ENCODE data around the gene SACM1L.

The SACM1L gene

DNA sequence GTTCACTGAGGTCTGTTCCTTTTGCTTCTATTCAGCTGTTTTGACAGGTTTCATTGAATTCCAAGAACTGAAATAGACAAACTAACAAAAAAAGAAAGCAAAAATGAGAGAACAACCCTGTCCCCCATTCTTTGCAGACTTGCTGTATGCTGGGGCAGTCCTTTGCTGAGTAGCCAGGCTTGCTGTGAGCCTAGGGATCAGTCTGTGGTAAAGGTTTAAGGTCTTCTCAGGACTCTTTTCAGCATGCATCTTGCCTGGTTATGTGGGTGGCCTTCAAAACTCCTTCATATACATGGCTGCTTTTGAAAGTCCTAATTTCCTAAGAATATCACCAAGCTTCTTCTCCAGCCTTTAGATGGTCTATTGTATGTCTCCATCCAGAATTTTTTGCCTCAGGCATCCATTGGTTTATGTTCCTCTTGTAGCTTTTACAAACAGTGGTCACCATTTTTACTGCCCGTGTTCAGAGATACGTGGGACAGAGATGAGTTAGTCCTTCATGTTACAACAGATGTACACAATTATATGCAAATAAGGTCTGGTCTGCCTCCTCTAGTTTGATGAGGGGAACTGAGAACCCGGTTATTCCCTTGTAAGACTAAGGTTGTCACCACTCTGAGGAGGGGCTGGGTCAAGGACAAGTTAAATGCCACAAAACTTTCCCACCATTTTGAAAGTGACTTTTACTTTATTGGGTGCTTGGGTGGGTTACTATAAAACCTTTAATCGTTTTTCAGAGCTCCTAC, 41.4 kb downstream of the SACM1L start:
- H3K23ac ChIP-seq (ENCODE audit: low read depth, low read length, poor library complexity), result no peak overlapping the region
- no peak overlapping the region for H2BK5ac ChIP-seq (ENCODE audit: low read length)
- no peak overlapping the region for H3K14ac ChIP-seq (ENCODE audit: low read length)
- H3K9me3 ChIP-seq (replicated peaks in 1 of 2; ENCODE audit: control insufficient read depth in 2 of 2, insufficient read depth in 1 of 2, low read depth in 1 of 2, low read length in 2 of 2), result no peaks in the 10 kb centered on the region
- H4K8ac ChIP-seq (ENCODE audit: low read depth, low read length), result no peak overlapping the region
- H3K79me1 ChIP-seq (ENCODE audit: low read depth, low read length), result no peaks in the 10 kb centered on the region
- H3K18ac ChIP-seq (ENCODE audit: low read length), result no peak overlapping the region
- no peak overlapping the region for H2AFZ ChIP-seq (ENCODE audit: low read length)
- H4K91ac ChIP-seq (ENCODE audit: low read depth, low read length, poor library complexity), result no peak overlapping the region
- no peak overlapping the region for H2BK12ac ChIP-seq (ENCODE audit: low read length)
- no peak overlapping the region for H2BK15ac ChIP-seq (ENCODE audit: low read length)
- no peak overlapping the region for H3K9ac ChIP-seq (ENCODE audit: low read depth, low read length, poor library complexity)
- no peak overlapping the region for H2BK120ac ChIP-seq (ENCODE audit: low read depth, low read length)
- no peak overlapping the region for H3K4me3 ChIP-seq (ENCODE audit: low read length in 2 of 2)
- H3K4me1 ChIP-seq (ENCODE audit: control insufficient read depth in 2 of 2, insufficient read depth in 1 of 2, low read depth in 1 of 2, low read length in 2 of 2), result no peaks in the 10 kb centered on the region
- no peak for DNase-seq (ENCODE audit: low spot score)
- peaks cover 8 to 84% of the 10 kb centered on the region in 2 donors for H3K36me3 ChIP-seq (replicated peaks in 1 of 2; ENCODE audit: control insufficient read depth in 2 of 2, insufficient read depth in 2 of 2, low read length in 2 of 2)
- H2AK5ac ChIP-seq (ENCODE audit: low read depth, low read length), result no peak overlapping the region
- no peak overlapping the region for H3K27ac ChIP-seq (replicated peaks; ENCODE audit: low read length)
- H3K4me2 ChIP-seq (ENCODE audit: insufficient read depth, low read length, poor library complexity, severe bottlenecking), result no peak overlapping the region
- no CpG with 5 or more reads among the region's 4 CpGs for WGBS, 2 donors (ENCODE audit: extremely low coverage in 2 of 2, insufficient read length in 2 of 2, insufficient replicate concordance in 1 of 2)
- no peak overlapping the region for H3K4ac ChIP-seq (ENCODE audit: low read length)
- H3K27me3 ChIP-seq (ENCODE audit: control insufficient read depth in 3 of 3, insufficient read depth in 3 of 3, low read depth in 1 of 3, low read length in 3 of 3), result no peaks in the 10 kb centered on the region

GRCh38 chr3:45736707-45737106, 47.5 kb downstream of the SACM1L start:
- no peak for DNase-seq (ENCODE audit: low spot score)
- Histone ChIP-seq H3K36me3 (replicated peaks in 1 of 2; ENCODE audit: control insufficient read depth in 2 of 2, insufficient read depth in 2 of 2, low read length in 2 of 2) (peaks cover 27 to 97% of the 10 kb centered on the region in 2 donors), H3K4me1 (ENCODE audit: control insufficient read depth in 2 of 2, insufficient read depth in 1 of 2, low read depth in 1 of 2, low read length in 2 of 2) (no peaks in the 10 kb centered on the region), H2AK5ac (ENCODE audit: low read depth, low read length) (no peak overlapping the region), H3K18ac (ENCODE audit: low read length) (no peak overlapping the region), H2BK5ac (ENCODE audit: low read length) (no peak overlapping the region), H3K27me3 (ENCODE audit: control insufficient read depth in 3 of 3, insufficient read depth in 3 of 3, low read depth in 1 of 3, low read length in 3 of 3) (no peaks in the 10 kb centered on the region), H3K9ac (ENCODE audit: low read depth, low read length, poor library complexity) (no peak overlapping the region), H3K4me2 (ENCODE audit: insufficient read depth, low read length, poor library complexity, severe bottlenecking) (no peak overlapping the region), H3K79me1 (ENCODE audit: low read depth, low read length) (no peaks in the 10 kb centered on the region), H3K14ac (ENCODE audit: low read length) (no peak overlapping the region), H2AFZ (ENCODE audit: low read length) (no peak overlapping the region), H3K23ac (ENCODE audit: low read depth, low read length, poor library complexity) (no peak overlapping the region), H3K27ac (replicated peaks; ENCODE audit: low read length) (no peak overlapping the region), H2BK12ac (ENCODE audit: low read length) (no peak overlapping the region), H2BK120ac (ENCODE audit: low read depth, low read length) (no peak overlapping the region), H4K91ac (ENCODE audit: low read depth, low read length, poor library complexity) (no peak overlapping the region), H3K4me3 (ENCODE audit: low read length in 2 of 2) (no peak overlapping the region), H3K9me3 (replicated peaks in 1 of 2; ENCODE audit: control insufficient read depth in 2 of 2, insufficient read depth in 1 of 2, low read depth in 1 of 2, low read length in 2 of 2) (no peaks in the 10 kb centered on the region), H2BK15ac (ENCODE audit: low read length) (no peak overlapping the region), H3K4ac (ENCODE audit: low read length) (no peak overlapping the region), H4K8ac (ENCODE audit: low read depth, low read length) (no peak overlapping the region)

GRCh38 chr3:45737234-45737633, 48.0 kb downstream of the SACM1L start:
- H3K36me3 ChIP-seq (replicated peaks in 1 of 2; ENCODE audit: control insufficient read depth in 2 of 2, insufficient read depth in 2 of 2, low read length in 2 of 2), result peaks cover 27 to 97% of the 10 kb centered on the region in 2 donors
- no peak overlapping the region for H3K9ac ChIP-seq (ENCODE audit: low read depth, low read length, poor library complexity)
- H3K4ac ChIP-seq (ENCODE audit: low read length), result no peak overlapping the region
- no peak overlapping the region for H4K8ac ChIP-seq (ENCODE audit: low read depth, low read length)
- no peak overlapping the region for H2BK5ac ChIP-seq (ENCODE audit: low read length)
- H3K4me2 ChIP-seq (ENCODE audit: insufficient read depth, low read length, poor library complexity, severe bottlenecking), result no peak overlapping the region
- no peak overlapping the region for H2BK12ac ChIP-seq (ENCODE audit: low read length)
- DNase-seq (ENCODE audit: low spot score), result no peak
- no peak overlapping the region for H3K14ac ChIP-seq (ENCODE audit: low read length)
- no peak overlapping the region for H3K27ac ChIP-seq (replicated peaks; ENCODE audit: low read length)
- no peak overlapping the region for H2AFZ ChIP-seq (ENCODE audit: low read length)
- H2AK5ac ChIP-seq (ENCODE audit: low read depth, low read length), result no peak overlapping the region
- no peak overlapping the region for H4K91ac ChIP-seq (ENCODE audit: low read depth, low read length, poor library complexity)
- no peak overlapping the region for H2BK120ac ChIP-seq (ENCODE audit: low read depth, low read length)
- H3K9me3 ChIP-seq (replicated peaks in 1 of 2; ENCODE audit: control insufficient read depth in 2 of 2, insufficient read depth in 1 of 2, low read depth in 1 of 2, low read length in 2 of 2), result no peaks in the 10 kb centered on the region
- no peak overlapping the region for H2BK15ac ChIP-seq (ENCODE audit: low read length)
- H3K27me3 ChIP-seq (ENCODE audit: control insufficient read depth in 3 of 3, insufficient read depth in 3 of 3, low read depth in 1 of 3, low read length in 3 of 3), result no peaks in the 10 kb centered on the region
- no peak overlapping the region for H3K4me3 ChIP-seq (ENCODE audit: low read length in 2 of 2)
- H3K23ac ChIP-seq (ENCODE audit: low read depth, low read length, poor library complexity), result no peak overlapping the region
- no CpG with 5 or more reads among the region's 2 CpGs for WGBS, 2 donors (ENCODE audit: extremely low coverage in 2 of 2, insufficient read length in 2 of 2, insufficient replicate concordance in 1 of 2)
- no peaks in the 10 kb centered on the region for H3K79me1 ChIP-seq (ENCODE audit: low read depth, low read length)
- H3K4me1 ChIP-seq (ENCODE audit: control insufficient read depth in 2 of 2, insufficient read depth in 1 of 2, low read depth in 1 of 2, low read length in 2 of 2), result no peaks in the 10 kb centered on the region
- H3K18ac ChIP-seq (ENCODE audit: low read length), result no peak overlapping the region

DNA sequence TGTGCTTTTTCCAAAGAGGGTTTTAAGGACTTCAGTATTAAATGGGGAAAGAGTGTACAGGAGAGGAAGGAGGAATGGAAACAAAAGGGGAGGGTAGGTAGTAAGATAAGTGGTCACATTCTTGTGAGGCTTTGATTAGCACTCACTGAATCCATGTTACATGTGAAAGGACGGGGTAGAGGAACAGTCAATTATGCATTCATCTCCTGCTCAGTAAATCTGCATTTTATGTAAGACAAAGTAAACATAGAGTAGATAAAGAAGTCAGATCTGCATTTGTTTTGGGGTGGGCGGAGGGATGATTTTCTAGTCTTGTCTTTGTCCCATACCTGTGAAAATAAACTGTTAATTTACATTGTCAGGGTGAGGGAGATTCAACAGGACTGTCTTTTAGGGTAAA, 50.8 kb downstream of the SACM1L start:
- H3K27ac ChIP-seq (replicated peaks; ENCODE audit: low read length), result no peak overlapping the region
- H3K18ac ChIP-seq (ENCODE audit: low read length), result no peak overlapping the region
- no peak for DNase-seq (ENCODE audit: low spot score)
- no CpG with 5 or more reads among the region's 2 CpGs for WGBS, 2 donors (ENCODE audit: extremely low coverage in 2 of 2, insufficient read length in 2 of 2, insufficient replicate concordance in 1 of 2)
- no peak overlapping the region for H4K91ac ChIP-seq (ENCODE audit: low read depth, low read length, poor library complexity)
- H3K36me3 ChIP-seq (replicated peaks in 1 of 2; ENCODE audit: control insufficient read depth in 2 of 2, insufficient read depth in 2 of 2, low read length in 2 of 2), result peaks cover 27 to 98% of the 10 kb centered on the region in 2 donors
- no peaks in the 10 kb centered on the region for H3K4me1 ChIP-seq (ENCODE audit: control insufficient read depth in 2 of 2, insufficient read depth in 1 of 2, low read depth in 1 of 2, low read length in 2 of 2)
- no peak overlapping the region for H3K4me3 ChIP-seq (ENCODE audit: low read length in 2 of 2)
- H2BK5ac ChIP-seq (ENCODE audit: low read length), result no peak overlapping the region
- H2BK120ac ChIP-seq (ENCODE audit: low read depth, low read length), result no peak overlapping the region
- H3K4me2 ChIP-seq (ENCODE audit: insufficient read depth, low read length, poor library complexity, severe bottlenecking), result no peak overlapping the region
- no peak overlapping the region for H2AFZ ChIP-seq (ENCODE audit: low read length)
- H3K9me3 ChIP-seq (replicated peaks in 1 of 2; ENCODE audit: control insufficient read depth in 2 of 2, insufficient read depth in 1 of 2, low read depth in 1 of 2, low read length in 2 of 2), result no peaks in the 10 kb centered on the region
- no peaks in the 10 kb centered on the region for H3K79me1 ChIP-seq (ENCODE audit: low read depth, low read length)
- H2BK15ac ChIP-seq (ENCODE audit: low read length), result no peak overlapping the region
- H3K23ac ChIP-seq (ENCODE audit: low read depth, low read length, poor library complexity), result no peak overlapping the region
- H3K27me3 ChIP-seq (ENCODE audit: control insufficient read depth in 3 of 3, insufficient read depth in 3 of 3, low read depth in 1 of 3, low read length in 3 of 3), result no peaks in the 10 kb centered on the region
- no peak overlapping the region for H2AK5ac ChIP-seq (ENCODE audit: low read depth, low read length)
- no peak overlapping the region for H3K14ac ChIP-seq (ENCODE audit: low read length)
- no peak overlapping the region for H3K9ac ChIP-seq (ENCODE audit: low read depth, low read length, poor library complexity)
- H4K8ac ChIP-seq (ENCODE audit: low read depth, low read length), result no peak overlapping the region
- H3K4ac ChIP-seq (ENCODE audit: low read length), result no peak overlapping the region
- no peak overlapping the region for H2BK12ac ChIP-seq (ENCODE audit: low read length)

Data from neuronal stem cell (in vitro differentiated cells).